KOPT-K1 (cell line): ENCODE results near the gene ZFPL1.

Source experiments
- H3K27ac ChIP-seq: fragments of 200-600 bp; sonication (generic); 2 replicates; pipeline ENCODE4 v1.5.1; 2016; ENCODE audit warnings: antibody characterized with exemption, mild to moderate bottlenecking, low read depth, low read length; ENCODE audit not compliant: poor library complexity, severe bottlenecking
- H3K36me3 ChIP-seq: fragments of 200-600 bp; sonication (generic); 2 replicates; pipeline ENCODE4 v1.5.1; 2017; ENCODE audit warnings: antibody characterized with exemption, mild to moderate bottlenecking, low read length, moderate library complexity; ENCODE audit not compliant: insufficient read depth
- H3K9me3 ChIP-seq: fragments of 200-600 bp; sonication (generic); 2 replicates; pipeline ENCODE4 v1.5.1; 2017; ENCODE audit warnings: antibody characterized with exemption, low read length, mild to moderate bottlenecking; ENCODE audit not compliant: insufficient read depth, poor library complexity, severe bottlenecking

Gene ZFPL1

DNA sequence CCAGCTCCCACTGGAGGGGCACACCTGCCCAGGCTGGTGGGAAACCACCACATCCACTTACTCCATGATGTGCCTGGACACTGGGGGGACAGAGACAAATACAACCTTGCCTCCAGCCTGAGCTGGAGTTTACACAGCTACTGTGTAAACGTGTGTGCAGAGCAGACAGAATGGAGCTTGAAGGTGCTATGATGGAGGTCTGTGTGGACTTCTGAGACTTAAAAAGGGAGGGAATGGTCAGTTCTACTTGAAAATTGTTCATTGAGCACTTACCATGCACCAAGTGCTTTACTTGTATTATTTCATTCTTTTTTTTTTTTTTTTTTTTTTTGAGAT lies 11.4 kb upstream of the ZFPL1 start:
- Histone ChIP-seq H3K36me3 (peaks cover 26% of the 10 kb centered on the region), H3K27ac (no peak overlapping the region), H3K9me3 (no peaks in the 10 kb centered on the region)

DNA sequence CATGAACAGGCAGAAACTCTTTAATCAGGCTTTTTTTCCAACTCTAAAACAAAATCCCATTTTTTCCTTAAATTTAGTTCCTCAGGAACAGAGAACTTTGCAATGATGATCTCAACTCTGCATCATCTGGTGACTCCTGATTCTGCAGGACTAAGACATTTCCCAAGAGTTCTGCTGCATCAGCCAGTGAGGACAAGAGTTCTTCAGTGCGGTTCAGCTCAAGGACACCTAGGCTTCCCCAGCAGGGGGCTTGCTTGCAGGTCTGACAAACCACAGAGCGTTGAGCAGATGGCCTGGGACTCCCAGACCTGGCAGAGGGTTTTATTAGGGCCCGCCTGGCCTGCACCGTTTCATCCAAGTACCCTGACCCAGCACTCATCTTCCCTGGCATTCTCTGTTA lies 6.6 kb upstream of the ZFPL1 start:
- no peak overlapping the region for H3K27ac ChIP-seq
- H3K36me3 ChIP-seq: peaks cover 74% of the 10 kb centered on the region
- no peaks in the 10 kb centered on the region for H3K9me3 ChIP-seq

DNA sequence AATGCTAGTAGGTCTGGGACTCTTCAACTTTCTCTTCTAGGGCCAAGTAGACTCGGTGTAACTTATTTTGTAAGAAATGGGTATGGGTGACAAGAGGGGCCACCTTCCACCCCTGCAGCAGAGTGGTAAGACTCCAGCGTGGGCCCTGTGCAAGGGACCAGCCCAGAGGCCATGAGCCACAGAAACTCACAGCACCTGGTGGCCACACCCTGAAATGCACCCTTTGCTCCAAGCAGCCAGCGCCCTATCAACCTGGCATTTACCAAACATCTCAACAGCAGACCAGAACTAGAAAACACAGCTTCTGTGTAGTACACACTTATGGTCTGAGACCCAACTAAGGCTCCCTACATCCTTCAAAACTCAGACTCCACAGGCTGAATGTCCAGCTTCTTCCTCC lies 5.9 kb upstream of the ZFPL1 start:
- no peak overlapping the region for H3K27ac ChIP-seq
- peaks cover 80% of the 10 kb centered on the region for H3K36me3 ChIP-seq
- no peaks in the 10 kb centered on the region for H3K9me3 ChIP-seq

DNA sequence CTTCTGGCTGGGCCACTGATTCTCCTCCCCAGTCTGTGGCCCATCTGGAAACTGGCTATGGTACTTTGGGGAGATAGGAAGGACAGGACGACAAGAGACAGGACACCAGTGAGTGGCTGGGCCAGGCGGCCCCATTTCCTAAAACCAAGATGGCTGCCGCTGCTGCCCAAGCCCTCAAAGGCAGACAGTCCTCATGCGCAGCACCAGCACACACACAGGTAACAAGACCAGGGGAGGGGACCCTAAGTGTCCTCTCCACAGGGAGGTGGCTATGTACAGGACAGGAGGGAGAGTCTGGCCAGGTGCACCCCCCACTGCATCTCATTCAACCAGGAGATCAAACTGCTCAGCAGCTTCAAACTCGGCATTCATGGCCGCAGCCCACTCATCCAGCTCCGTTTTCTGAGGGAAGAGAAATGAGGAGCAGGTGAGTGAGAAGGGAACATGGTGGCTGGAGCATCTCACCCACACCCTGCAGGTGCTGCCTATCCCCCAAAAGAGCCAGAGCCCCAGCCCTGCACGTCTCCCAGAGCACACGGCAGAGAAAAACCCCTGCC lies 5.2 kb upstream of the ZFPL1 start:
- Histone ChIP-seq H3K36me3 (peaks cover 80% of the 10 kb centered on the region), H3K27ac (no peak overlapping the region), H3K9me3 (no peaks in the 10 kb centered on the region)

DNA sequence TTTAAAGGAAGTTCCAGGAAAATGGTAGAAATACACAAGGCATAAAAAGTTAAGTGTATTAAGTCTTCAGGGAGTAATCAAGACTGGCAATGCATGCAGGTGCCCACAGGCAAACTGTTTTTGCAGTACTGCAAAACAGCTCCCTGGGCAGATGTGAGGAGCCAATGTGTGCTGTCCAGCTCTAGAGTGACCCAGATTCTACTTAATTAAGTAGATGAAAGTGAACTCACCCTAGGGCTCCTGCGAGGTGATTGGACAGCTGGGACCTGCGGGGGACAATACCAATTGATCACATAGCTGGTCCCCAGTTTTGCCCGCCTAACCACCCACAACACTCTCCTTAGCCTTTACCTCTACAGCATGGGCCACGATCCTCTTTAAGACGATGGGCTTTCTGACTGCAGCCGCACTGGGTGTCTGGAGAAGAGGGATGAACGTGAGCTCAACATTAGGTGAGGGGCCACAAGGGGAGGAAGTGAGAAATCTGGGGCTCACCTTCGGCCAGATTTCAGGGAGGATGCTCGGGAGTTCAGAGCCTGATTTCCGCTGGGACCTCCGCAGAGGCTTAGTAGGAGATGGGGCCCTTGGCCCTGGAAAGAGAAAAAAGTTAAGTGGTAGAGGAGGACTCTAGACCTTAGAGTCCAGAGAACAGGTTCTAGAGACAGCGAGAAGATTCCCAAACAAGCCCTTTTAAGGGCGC lies 738 bp upstream of the ZFPL1 start:
- peaks cover 80% of the 10 kb centered on the region for H3K36me3 ChIP-seq
- no peaks in the 10 kb centered on the region for H3K9me3 ChIP-seq
- H3K27ac ChIP-seq: peak overlapping the region; percentile 97

DNA sequence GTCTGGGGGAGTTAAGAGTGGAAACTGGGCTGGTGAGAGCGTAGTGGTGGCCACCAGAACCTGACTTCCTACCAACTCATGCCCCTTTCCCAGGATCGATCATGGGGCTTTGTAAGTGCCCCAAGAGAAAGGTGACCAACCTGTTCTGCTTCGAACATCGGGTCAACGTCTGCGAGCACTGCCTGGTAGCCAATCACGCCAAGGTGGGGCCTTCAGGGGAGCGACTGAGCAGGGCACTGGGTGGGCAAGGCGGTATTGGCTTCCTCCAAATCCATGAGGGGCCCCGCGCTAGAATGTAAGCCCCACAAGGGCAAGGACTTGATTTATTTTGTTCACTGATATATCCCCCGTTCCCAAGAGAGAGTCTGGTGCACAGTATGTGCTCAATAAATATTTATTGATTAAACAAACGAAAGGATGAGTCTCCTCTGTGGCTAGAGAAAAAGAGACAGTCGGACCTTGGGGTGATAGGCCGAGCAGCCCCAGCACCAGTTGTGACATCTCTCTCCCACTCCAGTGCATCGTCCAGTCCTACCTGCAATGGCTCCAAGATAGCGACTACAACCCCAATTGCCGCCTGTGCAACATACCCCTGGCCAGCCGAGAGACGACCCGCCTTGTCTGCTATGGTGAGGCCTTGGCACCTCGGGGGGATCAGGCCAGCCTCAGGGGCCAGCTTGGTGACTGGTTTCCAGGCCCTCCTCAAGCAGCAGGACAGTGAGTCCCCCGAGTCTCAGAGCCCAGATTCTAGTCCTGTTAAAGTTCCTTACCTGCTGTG lies 765 bp downstream of the ZFPL1 start:
- peaks cover 80% of the 10 kb centered on the region for H3K36me3 ChIP-seq
- peak overlapping the region; percentile 97 for H3K27ac ChIP-seq
- no peaks in the 10 kb centered on the region for H3K9me3 ChIP-seq

DNA sequence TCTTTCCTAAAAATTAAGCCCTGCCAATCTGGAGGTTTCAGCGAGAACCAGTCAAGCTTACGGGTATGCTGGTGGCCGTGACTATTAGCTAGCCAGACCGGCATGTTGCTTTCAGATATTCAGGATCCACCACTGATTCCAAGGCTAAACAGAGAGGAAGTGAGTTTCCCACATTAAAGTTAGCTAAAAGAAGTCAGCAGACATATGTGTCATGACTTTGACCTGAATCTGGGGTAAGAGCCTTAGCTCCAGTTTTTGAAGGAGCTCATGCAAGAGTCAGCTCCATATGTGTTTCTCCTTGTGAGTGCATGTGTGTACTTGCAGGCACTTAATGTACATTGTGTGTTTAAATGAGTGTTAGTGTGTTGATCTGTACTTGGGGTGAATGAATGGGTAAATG lies 1.4 kb downstream of the ZFPL1 start:
- Histone ChIP-seq H3K36me3 (peaks cover 74% of the 10 kb centered on the region), H3K27ac (no peak overlapping the region), H3K9me3 (no peaks in the 10 kb centered on the region)

DNA sequence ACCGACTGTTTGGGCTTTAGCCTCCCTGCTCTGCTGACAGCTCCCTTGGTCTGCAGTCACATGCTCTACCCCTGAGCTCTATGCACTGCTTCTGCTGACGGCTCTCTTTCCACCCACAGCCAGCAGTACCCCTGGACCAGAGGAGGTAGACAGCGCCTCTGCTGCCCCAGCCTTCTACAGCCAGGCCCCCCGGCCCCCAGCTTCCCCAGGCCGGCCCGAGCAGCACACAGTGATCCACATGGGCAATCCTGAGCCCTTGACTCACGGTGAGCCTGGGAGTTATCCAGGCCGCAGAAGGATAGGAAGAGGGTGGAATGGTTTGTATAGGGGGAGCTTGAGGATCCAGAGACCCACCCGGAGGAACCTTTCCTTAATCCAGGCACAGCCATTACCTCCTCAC lies 2.8 kb downstream of the ZFPL1 start:
- no peaks in the 10 kb centered on the region for H3K9me3 ChIP-seq
- H3K27ac ChIP-seq: no peak overlapping the region
- peaks cover 61% of the 10 kb centered on the region for H3K36me3 ChIP-seq

DNA sequence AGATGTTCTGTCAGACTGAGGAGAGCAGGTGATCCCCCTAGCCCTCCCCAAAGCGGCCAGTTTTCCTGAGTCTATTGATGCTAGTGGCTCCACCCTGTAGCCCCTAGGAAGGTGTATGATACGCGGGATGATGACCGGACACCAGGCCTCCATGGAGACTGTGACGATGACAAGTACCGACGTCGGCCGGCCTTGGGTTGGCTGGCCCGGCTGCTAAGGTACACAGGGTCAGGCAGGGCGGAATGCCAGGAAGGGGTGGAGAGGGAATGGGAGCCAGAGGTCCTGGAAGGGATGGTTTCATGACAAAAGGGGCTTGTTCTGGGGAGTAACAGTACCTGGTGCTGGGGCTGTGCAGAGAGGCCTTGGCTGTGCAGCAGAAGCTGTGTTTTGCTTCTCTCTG lies 3.2 kb downstream of the ZFPL1 start:
- Histone ChIP-seq H3K27ac (no peak overlapping the region), H3K9me3 (no peaks in the 10 kb centered on the region), H3K36me3 (peaks cover 57% of the 10 kb centered on the region)

DNA sequence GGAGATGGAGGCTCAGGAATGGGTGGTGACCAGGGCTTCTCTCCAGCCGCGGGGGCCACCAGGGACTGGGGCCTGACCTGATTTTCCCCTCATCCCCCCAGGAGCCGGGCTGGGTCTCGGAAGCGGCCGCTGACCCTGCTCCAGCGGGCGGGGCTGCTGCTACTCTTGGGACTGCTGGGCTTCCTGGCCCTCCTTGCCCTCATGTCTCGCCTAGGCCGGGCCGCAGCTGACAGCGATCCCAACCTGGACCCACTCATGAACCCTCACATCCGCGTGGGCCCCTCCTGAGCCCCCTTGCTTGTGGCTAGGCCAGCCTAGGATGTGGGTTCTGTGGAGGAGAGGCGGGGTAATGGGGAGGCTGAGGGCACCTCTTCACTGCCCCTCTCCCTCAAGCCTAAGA lies 3.8 kb downstream of the ZFPL1 start:
- no peaks in the 10 kb centered on the region for H3K9me3 ChIP-seq
- H3K27ac ChIP-seq: no peak overlapping the region
- peaks cover 51% of the 10 kb centered on the region for H3K36me3 ChIP-seq

DNA sequence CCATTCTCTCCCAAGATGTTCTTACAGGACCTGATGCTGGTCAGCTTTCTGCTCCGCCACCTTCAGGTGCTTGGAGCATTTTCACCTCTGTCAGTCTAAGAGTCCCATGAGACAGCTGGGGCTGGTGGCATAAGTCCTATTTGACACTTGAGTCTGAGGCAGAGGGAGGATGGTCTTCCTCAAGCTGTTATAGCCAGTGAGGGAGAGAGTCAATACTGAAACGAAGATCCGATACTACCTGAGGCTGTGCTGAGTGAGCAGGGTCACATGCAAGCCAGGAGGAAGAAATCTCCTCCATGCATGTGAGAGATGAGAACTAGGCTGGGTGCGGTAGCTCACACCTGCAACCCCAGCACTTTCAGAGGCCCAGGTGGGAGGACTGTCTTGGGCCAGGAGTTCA lies 5.6 kb downstream of the ZFPL1 start:
- Histone ChIP-seq H3K9me3 (no peaks in the 10 kb centered on the region), H3K36me3 (peaks cover 49% of the 10 kb centered on the region), H3K27ac (no peak overlapping the region)

DNA sequence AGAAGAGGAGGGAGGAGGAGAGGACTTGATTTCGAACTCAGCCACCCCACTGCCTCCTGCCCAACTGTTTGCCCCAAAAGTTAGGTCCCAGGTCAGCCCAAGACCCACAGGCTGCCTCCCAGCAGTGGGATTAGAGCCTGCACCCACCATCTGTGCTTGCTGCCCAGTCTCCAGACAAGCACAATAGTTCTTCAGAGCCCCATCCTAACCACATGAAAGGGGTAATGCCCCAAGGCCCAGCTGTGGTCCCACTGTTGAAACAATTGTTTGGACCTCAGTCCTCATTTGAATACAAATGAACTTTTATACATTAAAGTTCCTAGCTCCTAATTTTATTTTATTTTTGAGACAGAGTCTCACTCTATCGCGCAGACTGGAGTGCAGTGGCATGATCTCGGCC lies 6.6 kb downstream of the ZFPL1 start:
- Histone ChIP-seq H3K36me3 (peaks cover 43% of the 10 kb centered on the region), H3K9me3 (no peaks in the 10 kb centered on the region), H3K27ac (no peak overlapping the region)

DNA sequence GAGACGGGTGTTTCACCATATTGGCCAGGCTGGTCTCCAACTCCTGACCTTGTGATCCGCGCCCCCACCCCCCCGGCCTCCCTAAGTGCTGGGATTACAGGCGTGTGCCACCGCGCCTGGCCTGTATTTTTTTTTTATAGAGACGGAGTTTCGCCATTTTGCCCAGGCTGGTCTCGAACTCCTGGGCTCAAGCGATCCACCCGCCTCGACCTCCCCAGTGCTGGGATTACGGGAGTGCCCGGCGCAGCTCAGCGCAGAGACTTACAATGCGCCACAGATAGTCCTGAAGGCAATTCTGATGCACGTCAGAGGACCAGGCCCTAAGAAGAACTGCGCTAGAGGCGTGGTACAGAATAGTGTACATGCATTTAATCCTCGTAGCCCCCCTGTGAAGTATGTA lies 11.4 kb downstream of the ZFPL1 start:
- Histone ChIP-seq H3K9me3 (no peaks in the 10 kb centered on the region), H3K27ac (peak overlapping the region; percentile 82), H3K36me3 (peaks cover 18% of the 10 kb centered on the region)

DNA sequence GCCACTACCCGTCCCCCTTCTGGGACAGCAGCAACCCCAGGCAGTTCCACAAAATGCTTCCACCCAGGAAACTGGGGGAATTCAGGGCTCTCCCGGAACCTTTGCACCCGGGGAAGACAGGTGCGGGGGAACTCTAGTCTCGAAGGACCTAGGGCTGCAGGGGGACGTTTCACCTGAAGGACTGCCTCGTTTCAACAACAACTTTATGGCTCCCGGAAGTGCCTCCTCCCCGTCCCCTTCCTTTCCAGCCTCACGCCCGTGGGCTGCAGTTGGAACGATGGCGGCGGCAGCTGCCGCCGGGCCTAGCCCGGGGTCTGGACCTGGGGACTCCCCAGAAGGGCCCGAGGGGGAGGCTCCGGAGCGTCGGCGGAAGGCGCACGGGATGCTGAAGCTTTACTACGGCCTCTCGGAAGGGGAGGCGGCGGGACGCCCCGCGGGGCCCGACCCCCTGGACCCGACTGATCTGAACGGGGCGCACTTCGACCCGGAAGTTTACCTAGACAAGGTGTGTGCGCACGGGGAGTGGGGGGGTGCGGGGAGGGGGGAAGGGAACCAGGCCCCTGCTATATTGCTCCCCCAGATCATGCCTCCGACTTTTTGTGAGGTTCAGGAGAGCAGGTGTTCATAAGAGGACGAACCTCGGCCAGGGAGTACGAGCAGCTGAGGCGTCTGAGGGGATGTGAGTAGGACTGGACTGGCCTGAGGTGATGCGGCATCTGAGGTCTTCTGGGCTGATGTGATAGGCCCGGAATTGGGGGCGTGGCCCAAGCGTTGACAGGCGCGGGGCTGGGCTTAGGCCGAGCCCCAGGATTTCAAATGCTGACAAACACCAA lies 12.2 kb downstream of the ZFPL1 start, which contains the start of gene VPS51:
Gene VPS51 (plus strand): TSS at position 241 of the 833 bp plus-strand sequence. CDS start 37 bp downstream, at position 278.
- peak within 1 kb of the TSS; percentile 82 for H3K27ac ChIP-seq
- no peaks in the 10 kb centered on the region for H3K9me3 ChIP-seq
- H3K36me3 ChIP-seq: peaks cover 25% of the 10 kb centered on the region

DNA sequence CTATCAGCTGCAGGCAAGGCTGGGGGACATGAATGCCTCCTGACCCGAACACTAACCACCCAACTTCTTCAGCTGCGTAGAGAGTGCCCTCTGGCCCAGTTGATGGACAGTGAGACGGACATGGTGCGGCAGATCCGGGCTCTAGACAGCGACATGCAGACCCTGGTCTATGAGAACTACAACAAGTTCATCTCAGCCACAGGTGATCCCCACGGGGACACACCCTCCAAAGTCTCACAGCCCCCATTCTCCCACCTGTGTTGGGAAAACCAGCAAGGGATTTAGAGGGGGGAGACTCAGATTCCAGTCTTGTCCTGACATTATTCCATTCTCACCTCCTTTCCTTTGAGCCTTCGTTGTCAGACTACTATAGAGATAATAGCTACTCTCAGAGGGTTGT lies 12.9 kb downstream of the ZFPL1 start:
- peak overlapping the region; percentile 82 for H3K27ac ChIP-seq
- no peaks in the 10 kb centered on the region for H3K9me3 ChIP-seq
- peaks cover 30% of the 10 kb centered on the region for H3K36me3 ChIP-seq
